ENCODE results near the gene OR2A14.

OR2A14 gene

GRCh38 chr7:144098776-144099175 is 24.2 kb upstream of the OR2A14 start:
- H3F3A ChIP-seq (ENCODE audit: insufficient read depth, low read length) = no peaks in the 10 kb centered on the region
- no peak overlapping the region for H2AFZ ChIP-seq (ENCODE audit: low read length)
- no peak overlapping the region for H3K4me2 ChIP-seq (ENCODE audit: low read length)
- H4K20me1 ChIP-seq (ENCODE audit: insufficient read depth, low read length) = no peaks in the 10 kb centered on the region
- H3K4me1 ChIP-seq (ENCODE audit: insufficient read depth, low read length, severe bottlenecking) = no peaks in the 10 kb centered on the region
- no peak overlapping the region for H3K4me3 ChIP-seq (ENCODE audit: low read depth, low read length, poor library complexity, severe bottlenecking)
- H3K9me3 ChIP-seq (ENCODE audit: low read length) = no peaks in the 10 kb centered on the region
- no peak for TF ChIP-seq CTCF (IDR thresholded peaks at IDR 0.05; ENCODE audit: low read length)
- TF ChIP-seq EZH2 (IDR thresholded peaks at IDR 0.05; ENCODE audit: borderline replicate concordance, low read length) = no peak
- no peaks in the 10 kb centered on the region for H3K27me3 ChIP-seq (ENCODE audit: insufficient read depth, low read length)
- no peak overlapping the region for H3K27ac ChIP-seq (ENCODE audit: low read depth, low read length, poor library complexity, severe bottlenecking)
- no peak overlapping the region for H3K9ac ChIP-seq (ENCODE audit: low read length)
- H3K36me3 ChIP-seq (ENCODE audit: insufficient read depth, low read length) = no peaks in the 10 kb centered on the region
- no peaks in the 10 kb centered on the region for H3K79me2 ChIP-seq (ENCODE audit: insufficient read depth, low read length)
- no peaks in the 10 kb centered on the region for H3K9me2 ChIP-seq (ENCODE audit: low read depth, low read length)

- Histone ChIP-seq H4K20me1 (ENCODE audit: insufficient read depth, low read length) (no peaks in the 10 kb centered on the region), H3K9me3 (ENCODE audit: low read length) (no peaks in the 10 kb centered on the region), H3K36me3 (ENCODE audit: insufficient read depth, low read length) (no peaks in the 10 kb centered on the region), H3F3A (ENCODE audit: insufficient read depth, low read length) (no peaks in the 10 kb centered on the region), H3K79me2 (ENCODE audit: insufficient read depth, low read length) (no peaks in the 10 kb centered on the region), H3K27me3 (ENCODE audit: insufficient read depth, low read length) (no peaks in the 10 kb centered on the region), H3K9me2 (ENCODE audit: low read depth, low read length) (no peaks in the 10 kb centered on the region), H2AFZ (ENCODE audit: low read length) (no peak overlapping the region), H3K27ac (ENCODE audit: low read depth, low read length, poor library complexity, severe bottlenecking) (no peak overlapping the region), H3K4me2 (ENCODE audit: low read length) (no peak overlapping the region), H3K9ac (ENCODE audit: low read length) (no peak overlapping the region), H3K4me3 (ENCODE audit: low read depth, low read length, poor library complexity, severe bottlenecking) (no peak overlapping the region), H3K4me1 (ENCODE audit: insufficient read depth, low read length, severe bottlenecking) (no peaks in the 10 kb centered on the region)
- no peak for TF ChIP-seq CTCF (IDR thresholded peaks at IDR 0.05; ENCODE audit: low read length)
Measured at GRCh38 chr7:144100607-144101006, 22.4 kb upstream of the OR2A14 start.

- Histone ChIP-seq H3K9me2 (ENCODE audit: low read depth, low read length) (no peaks in the 10 kb centered on the region), H3K4me2 (ENCODE audit: low read length) (no peak overlapping the region), H4K20me1 (ENCODE audit: insufficient read depth, low read length) (no peaks in the 10 kb centered on the region), H3F3A (ENCODE audit: insufficient read depth, low read length) (no peaks in the 10 kb centered on the region), H3K9me3 (ENCODE audit: low read length) (no peaks in the 10 kb centered on the region), H3K79me2 (ENCODE audit: insufficient read depth, low read length) (no peaks in the 10 kb centered on the region), H3K27me3 (ENCODE audit: insufficient read depth, low read length) (no peaks in the 10 kb centered on the region), H3K27ac (ENCODE audit: low read depth, low read length, poor library complexity, severe bottlenecking) (no peak overlapping the region), H3K36me3 (ENCODE audit: insufficient read depth, low read length) (no peaks in the 10 kb centered on the region), H3K9ac (ENCODE audit: low read length) (no peak overlapping the region), H3K4me1 (ENCODE audit: insufficient read depth, low read length, severe bottlenecking) (no peaks in the 10 kb centered on the region), H2AFZ (ENCODE audit: low read length) (no peak overlapping the region), H3K4me3 (ENCODE audit: low read depth, low read length, poor library complexity, severe bottlenecking) (no peak overlapping the region)
- no peak for TF ChIP-seq EZH2 (IDR thresholded peaks at IDR 0.05; ENCODE audit: borderline replicate concordance, low read length)
- TF ChIP-seq CTCF (IDR thresholded peaks at IDR 0.05; ENCODE audit: low read length) = no peak
Measured at GRCh38 chr7:144102041-144102440, 20.9 kb upstream of the OR2A14 start.
